ENCODE measurements around the gene RPL21.
"Not testable (repeated sequence)": the region's sequence is repeated elsewhere in the genome, so short reads cannot be mapped to it uniquely, and the experiment has no call there.

Gene RPL21

DNA sequence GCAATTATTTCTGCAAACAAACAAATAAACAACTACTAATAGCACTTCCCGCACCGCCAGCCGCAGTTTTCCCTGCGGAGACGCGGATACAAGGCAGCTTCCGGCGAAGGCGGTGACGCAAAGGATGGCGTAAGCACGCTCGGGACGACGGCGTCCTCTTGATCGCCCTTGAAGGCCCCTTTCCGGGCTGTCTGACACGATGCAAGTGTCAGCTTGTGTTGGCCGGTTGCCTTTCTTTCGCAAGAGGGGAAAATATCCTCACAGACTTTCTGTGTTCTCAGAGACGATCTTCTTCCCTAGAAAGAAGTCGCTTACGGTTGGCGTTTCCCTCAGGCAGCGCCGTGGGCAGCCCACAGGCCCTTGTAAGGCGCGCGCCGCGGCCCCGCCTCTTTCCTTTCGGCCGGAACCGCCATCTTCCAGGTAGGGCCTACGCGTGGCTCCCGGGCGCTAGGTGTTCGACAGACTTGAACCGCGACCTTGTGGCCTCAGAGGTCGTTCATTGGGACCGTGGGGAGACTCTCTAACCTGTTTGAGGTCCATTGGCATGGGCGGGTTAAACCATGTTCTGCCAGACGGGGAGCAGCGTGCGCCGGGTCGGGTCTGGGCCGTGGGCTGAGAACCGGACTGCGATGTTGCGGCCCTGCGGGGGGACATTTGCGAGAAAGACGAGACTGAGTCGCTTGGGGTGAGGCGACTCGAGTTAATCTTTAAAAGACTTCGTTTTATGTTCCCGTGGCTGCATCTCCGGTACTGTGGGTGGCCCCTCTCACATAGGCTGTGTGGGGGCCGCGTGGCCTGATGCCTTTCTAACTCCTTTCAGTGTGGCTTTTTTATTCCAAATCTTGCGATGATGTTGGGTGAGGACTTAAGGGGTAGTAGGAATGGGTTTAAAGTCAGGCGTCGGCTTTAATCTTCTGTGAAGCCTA is at the start of gene RPL21:
Gene RPL21, plus strand, starts transcription at position 393 of the 926 bp plus-strand sequence. CDS start 2,219 bp downstream, outside the sequence.
- DNase-seq: no peak

DNA sequence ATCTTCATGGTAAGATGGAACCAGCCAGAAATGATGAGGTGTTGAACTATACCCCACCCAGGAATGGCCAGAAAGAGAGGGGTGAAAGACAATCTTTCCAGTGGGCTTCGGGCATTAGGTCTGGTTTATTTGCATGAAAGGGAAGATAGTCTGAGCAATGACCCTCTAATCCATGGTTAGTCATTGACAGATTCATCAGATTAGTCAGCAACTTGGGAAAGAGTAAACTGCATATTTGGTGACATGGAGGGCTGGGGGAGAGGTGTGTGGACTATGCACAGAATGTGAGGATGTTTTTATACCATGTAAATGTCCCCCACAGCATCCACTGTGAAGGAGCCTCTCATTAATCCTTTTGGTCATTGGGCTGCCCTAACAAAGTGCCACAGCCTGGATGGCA is 49.7 kb upstream of the RPL21 start:
- no peak for DNase-seq

DNA sequence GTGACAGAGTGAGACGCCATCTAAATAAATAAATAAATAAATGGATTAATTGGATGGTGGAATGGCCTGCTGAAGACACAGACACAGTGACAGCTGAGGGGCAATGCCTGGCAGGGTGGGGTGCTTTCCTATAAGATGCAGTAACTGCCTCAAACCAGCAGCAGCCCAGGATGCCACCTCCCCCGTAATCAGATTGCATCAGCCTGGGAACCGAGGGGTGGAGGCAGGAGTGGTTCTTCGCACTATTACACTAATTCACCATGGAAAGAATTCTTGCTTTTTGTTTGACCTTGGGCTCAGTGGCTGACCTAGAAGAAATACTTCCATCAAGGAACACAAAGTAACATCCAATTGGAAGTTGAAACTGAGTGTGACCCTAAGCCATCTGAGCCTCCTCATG is 48.2 kb upstream of the RPL21 start:
- DNase-seq: no peak

DNA sequence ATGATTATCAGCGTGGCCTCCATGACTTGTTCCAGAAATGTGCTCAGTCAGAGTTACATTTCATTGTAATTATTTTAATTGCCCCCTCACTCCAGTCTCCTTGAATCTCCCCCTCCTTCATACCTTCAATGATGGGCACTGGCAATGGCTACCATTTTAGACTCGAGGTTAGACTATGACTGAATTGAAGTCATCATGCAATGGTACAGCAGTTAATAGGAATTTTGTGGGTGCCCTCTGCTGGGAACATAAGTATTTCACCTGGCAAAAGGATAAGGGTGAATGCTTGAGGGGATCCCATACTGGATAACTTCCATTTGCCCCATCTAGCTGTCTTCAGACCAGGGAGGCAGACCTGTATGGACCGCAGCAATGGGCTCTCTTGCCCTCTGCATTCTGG is 47.5 kb upstream of the RPL21 start:
- no peak for DNase-seq

DNA sequence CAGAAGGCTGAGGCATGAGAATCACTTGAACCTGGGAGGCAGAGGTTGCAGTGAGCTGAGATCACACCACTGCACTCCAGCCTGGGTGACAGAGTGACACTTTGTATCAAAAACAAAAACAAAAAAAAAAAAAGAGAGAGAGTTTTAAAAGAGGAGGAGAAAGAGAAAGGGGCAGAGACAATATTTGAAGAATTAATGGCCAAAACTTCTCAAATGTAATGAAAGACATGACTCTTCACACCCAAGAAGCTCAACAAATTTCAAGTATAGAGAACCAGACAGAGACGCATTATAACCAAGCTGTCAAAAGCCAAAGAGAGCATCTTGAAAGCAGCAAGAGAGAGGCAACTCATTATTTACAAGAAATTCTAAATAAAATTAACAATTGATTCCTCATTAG is 42.8 kb upstream of the RPL21 start:
- DNase-seq: no peak

DNA sequence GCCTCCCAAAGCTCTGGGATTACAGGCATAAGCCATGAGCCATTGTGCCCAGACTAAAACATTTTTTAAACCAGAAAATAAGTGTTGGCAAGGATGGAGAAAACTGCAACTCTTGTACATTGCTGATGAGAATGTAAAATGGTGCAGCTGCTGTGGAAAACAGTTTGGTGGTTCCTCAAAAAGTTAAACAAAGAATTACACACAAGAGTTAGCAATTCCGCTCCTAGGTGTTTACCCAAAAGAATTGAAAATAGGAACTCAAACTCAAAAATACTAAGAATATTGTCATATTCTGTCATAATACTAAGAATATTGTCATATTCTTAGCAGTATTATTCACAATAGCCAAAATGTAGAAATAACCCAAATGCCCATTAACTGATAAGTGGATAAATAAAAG is 40.1 kb upstream of the RPL21 start:
- no peak for DNase-seq

DNA sequence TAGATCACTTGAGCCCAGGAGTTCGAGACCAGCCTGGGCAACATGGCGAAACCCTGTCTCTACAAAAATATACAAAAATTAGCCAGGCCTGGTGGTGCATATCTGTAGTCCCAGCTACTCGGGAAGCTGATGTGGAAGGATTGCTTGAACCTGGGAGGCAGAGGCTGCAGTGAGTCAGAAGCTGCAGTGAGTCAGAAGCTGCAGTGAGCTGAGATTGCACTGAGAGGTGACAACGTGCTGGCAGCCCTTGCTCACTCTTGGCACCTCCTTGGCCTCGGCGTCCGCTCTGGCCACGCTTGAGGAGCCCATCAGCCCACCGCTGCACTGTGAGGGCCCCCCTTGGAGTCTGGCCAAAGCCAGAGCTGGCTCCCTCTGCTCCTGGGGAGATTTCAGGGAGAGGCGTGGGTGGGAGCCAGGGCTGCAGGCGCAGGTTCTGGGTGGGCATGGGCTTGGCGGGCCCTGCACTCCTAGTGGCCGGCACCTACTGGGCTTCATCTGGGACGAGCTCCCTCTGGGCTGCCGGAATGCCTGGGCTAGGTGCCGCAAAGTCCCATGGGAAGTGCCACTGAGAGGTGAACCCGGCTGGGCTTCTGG is 39.5 kb upstream of the RPL21 start:
- no peak for DNase-seq

DNA sequence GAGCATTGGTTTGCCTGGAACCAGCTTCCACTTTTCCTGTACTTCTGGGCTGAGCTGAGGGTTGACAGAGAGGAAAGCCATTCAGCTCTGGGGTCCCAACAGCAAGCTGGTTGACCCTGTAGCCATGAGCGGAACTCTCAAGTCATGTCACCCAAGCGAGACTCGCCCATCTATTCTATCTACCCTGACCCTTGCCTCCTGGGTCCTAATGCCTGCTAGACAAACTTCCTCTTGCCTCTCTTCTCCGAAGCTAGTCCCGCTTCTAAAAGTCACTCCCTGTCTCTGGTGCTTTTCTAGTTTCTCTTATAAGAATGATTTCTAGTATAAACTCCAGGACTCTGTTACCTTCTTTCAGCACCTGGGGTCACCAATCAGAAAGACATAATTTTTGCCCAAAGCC is 38.0 kb upstream of the RPL21 start:
- DNase-seq: not testable (repeated sequence)

DNA sequence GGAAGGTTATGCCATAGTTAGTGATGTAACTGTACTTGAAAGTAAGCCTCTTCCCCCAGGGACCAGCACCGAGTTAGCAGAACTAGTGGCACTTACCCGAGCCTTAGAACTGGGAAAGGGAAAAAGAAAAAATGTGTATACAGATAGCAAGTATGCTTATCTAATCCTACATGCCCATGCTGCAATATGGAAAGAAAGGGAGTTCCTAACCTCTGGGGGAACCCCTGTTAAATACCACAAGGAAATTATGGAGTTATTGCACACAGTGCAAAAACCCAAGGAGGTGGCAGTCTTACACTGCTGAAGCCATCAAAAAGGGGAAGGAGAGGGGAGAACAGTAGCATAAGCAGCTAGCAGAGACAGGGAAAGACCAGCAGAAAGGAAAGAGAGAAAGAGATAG is 33.6 kb upstream of the RPL21 start:
- DNase-seq: not testable (repeated sequence)

DNA sequence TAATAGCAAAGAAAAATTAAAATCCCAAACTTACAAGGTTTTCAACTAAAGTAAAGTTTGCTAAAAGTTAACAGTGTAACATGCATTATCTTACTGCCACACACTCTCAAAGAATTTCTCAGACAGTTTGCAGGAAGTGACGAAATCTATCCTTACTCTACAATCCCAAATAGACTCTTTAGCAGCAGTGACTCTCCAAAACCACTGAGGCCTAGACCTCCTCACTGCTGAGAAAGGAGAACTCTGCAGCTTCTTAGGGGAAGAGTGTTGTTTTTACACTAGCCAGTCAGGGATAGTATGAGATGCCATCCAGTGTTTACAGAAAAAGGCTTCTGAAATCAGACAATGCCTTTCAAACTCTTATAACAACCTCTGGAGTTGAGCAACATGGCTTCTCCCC is 32.5 kb upstream of the RPL21 start:
- not testable (repeated sequence) for DNase-seq

DNA sequence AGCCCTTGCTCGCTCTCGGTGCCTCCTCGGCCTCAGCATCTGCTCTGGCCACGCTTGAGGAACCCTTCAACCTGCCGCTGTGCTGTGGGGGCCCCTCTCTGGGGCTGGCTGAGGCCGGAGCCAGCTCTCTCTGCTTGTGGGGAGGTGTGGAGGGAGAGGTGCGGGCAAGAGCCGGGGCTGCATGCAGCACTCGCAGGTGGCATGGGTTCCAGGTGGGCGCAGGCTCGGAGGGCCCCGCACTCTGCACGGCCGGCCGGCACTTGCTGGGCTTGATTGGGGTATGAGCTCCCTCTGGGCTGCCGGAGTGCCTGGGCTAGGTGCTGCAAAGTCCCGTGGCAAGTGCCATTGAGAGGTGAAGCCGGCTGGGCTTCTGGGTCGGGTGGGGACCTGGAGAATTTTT is 31.7 kb upstream of the RPL21 start:
- DNase-seq: no peak

DNA sequence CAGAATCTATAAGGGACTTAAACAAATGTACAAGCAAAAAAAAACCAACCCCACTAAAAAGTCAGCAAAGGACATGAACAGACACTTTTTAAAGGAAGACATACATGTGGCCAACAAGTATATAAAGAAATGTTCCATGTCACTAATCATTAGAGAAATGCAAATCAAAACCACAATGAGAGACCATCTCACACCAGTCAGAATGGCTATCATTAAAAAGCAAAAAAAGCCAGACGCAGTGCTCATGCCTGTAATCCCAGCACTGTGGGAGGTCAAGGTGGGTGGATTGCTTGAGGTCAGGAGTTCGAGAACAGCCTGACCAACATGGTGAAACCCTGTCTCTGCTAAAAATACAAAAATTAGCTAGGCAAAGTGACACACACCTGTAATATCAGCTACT is 29.3 kb upstream of the RPL21 start:
- DNase-seq: not testable (repeated sequence)

DNA sequence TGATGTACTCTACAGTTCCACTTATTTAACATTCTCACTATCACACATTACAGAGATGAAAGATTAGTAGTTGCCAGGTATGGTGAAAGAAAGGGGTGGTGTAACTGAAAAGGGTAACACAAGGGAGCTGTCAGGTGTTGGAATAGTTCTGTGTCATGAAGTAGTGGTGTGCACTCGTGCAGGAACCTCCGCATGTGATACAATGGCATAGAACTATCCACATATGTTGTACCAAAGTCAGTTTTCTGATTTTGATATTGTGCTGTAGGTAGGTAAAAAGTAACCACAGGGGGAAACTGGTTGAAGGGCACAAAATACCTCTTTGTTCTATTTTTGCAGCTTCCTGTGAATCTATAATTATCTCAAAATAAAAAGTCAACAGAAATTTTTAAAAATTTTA is 24.4 kb upstream of the RPL21 start:
- DNase-seq: no peak

DNA sequence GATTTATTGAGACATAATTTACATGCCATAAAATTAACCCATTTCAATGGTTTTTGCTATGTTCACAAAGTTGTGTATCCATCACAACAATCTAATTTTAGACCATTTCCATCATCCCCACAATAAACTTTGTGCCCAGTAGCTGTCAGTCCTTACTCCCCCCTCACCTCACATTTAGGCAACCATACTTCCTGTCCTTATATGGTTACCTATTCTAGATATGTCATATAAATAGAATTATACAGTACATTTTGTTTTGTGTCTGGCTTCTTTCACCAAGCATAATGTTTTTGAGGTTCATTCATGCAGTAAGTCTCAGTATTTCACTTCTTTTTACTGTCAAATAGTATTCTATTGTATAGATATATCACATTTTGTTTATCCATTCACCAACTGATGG is 23.2 kb upstream of the RPL21 start:
- DNase-seq: no peak

DNA sequence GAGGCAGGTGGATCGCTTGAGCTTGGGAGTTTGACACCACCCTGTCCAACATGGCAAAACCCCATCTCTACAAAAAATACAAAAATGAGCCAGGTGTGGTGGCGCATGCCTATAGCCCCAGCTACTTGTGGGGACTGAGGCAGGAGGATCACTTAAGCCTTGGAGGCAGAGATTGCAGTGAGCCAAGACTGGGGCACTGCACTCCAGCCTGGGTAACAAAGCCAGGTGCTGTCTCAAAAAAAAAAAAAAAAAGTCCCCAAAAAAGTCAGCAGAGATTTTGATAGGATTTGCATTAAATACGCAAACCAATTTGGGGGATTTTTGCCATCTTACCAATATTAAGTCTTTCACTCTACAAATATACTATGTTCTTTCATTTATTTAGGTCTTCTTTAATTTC is 21.7 kb upstream of the RPL21 start:
- DNase-seq: no peak

DNA sequence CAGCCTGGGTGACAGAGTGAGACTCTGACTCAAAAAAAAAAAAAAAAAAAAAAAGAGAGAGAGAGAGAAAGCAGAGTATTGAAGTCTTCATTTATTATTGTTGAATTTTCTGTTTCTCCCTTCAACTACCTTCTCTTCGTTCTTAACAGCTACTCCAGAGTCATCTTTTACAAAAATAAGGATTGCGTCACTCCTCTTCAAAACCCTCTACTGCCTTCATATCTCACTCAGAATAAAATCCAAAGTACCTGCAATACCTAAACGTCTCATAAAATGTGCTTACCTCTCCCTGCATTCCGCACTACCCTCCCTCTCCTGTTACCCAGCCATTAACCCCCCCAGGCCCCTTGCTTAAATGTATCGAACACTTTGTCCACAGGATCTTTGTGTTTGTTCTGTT is 17.4 kb upstream of the RPL21 start:
- DNase-seq: no peak

DNA sequence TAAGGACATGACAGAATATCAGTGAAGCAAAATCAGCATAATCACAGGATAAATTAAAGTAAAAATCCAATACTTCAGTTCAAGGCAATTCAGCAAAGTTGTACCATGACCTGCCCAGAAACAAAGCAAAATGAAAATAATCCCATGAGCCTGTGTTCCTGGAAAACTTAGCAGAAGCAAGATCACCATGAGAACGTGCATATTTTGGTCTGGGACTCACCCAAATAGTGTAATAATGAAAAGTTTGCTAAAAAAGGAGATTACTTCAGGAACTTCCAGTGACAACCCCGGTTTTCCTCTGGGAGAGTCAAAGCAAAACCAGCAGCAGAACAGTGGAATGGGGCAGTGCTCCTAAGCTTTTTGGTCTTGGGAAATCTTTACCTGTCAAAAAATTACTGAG is 14.9 kb upstream of the RPL21 start:
- no peak for DNase-seq

DNA sequence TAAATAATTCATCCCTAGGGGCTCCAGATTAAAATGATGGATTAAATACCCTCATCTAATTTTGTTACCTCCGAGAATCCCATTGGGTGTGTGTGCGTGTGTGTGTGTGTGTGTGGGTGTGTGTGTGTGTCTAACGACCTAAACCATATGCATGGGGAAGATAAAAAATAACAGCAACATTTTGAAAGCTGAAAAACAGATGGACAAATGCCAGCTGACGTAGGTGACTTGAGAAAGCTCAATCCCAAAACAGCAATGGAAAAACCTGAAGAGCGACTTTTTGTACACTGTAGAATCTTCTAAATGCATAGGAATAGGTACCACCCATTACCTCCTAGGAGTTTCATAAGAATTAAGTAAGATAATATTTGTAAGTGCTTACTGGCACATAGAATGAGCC is 8.7 kb upstream of the RPL21 start:
- DNase-seq: no peak

DNA sequence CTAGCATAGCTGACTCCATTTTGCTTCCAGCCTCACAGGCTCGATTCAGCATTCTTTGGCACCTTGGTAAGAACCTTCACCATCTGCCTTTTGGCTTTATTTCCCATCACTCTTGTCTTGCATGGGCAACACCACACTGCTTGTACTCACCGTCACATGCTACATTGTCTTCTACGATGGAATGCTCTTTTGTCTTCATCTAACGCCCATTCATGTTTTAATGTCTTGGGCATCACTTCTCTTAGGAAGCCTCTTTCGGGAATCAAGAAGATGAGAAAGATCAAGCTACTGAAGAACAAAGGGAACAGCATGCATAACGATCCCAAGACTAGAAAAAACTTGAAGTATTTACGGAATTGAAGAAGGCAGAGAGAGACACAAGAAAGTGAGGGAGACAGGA is 5.7 kb upstream of the RPL21 start:
- no peak for DNase-seq

DNA sequence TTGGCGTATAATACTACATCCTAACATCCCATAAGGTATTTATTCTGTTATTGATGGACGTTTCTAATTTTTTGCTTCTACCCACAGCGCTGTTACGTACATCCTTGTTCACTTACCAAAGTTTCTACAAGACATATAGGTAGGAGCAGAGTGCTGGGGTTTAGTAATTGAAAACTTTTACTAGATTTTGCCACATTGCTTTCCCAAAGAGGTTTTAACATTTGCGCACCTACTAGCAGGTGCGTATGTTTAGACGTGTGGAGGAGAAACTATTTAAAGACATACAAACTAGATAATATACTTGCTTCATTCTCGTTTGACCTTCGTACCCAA is 559 bp upstream of the RPL21 start:
- no peak for DNase-seq

DNA sequence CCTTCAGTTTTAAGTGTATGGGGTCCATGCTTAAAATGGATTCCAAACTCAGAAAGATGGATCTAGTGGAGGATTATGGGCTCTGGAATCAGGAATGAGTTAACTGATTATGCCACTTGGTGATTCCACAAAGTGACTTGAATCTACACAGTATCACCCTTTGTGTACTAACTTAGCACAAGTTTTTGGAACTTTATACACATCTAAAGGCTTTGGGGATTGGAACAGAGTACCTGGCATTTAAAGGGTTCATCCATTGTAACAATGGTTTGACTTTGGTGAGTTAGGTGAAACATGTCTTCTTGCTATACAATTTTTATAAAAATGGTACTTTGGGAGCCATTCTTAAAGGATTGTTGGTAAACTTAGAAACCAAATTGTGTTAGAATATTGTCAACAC is 1.1 kb downstream of the RPL21 start:
- no peak for DNase-seq

DNA sequence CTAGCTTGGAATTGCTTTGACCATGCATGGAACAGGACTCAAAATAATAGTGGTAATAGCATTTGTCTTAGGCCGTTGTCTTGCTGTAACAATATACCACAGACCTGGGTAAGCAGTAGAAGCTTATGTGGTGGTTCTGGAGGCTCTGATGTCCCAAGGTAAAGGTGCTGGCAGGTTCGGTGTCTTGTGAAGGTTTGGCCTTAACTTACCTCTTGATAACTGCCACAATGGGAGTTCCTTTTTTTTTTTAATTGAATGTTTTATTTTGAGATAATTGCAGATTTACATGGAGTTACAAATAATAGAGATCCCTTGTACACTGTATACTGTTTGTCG is 5.8 kb downstream of the RPL21 start:
- DNase-seq: no peak

DNA sequence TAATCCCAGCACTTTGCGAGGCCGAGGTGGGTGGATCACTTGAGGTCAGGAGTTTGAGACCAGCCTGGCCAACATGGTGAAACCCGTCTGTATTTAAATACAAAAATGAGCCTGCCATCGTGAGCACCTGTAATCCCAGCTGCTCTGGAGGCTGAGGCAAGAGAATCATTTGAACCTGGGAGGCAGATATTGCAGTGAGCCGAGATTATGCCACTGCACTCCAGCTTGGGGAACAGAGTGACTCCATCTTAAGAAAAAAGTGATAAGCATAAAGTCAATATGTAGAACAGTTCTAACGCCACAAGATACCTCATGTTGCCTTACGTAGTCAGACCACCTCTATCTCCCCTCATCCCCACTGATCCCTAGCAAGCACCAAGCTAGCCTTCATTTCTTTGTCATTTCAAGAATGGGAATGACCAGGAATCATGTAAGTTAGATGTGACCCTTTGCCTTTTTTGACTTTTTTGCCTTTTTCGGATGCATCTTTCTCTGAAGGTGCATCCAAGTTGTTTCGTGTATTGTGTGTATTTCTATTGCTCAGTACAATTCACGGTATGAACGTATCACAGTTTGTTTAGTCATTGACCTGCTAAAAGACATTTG is 6.4 kb downstream of the RPL21 start:
- DNase-seq: no peak

DNA sequence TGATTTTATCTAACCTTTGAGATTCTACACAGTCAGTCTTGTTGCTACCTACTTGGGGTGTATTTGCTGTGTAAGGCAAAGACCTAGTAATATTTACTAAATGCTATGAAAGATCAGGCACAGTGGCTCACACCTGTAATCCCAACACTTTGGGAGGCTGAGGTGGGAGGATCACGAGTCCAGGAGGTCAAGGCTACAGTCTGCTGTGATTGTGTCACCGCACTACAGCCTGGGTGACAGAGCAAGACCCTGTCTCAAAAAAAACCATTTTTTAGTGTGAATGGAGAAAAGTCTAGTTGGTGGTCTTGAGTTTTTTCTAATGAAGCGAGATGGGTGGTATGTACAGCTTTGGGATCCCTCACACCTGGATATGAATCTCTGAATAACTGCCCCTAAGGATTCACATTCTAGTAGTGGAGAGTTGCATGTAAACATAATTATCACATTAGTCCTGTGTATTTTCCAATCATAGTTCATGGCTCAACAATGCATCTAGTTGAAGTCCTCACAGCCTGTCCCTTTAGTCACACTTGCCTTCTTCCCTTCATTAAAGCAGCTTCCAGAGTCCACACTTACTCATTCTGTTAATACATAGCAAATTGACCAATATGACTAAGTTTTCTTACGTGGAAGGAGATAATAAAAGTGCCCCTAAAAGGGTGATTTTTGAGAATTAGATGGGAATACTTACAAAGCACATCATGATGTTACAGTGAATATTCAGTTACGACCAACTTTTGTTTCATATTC is 7.5 kb downstream of the RPL21 start:
- DNase-seq: no peak
